GM19467 (cell line): ENCODE measurements around the gene VILL.
"Not testable (repeated sequence)": the region's sequence is repeated elsewhere in the genome, so short reads cannot be mapped to it uniquely, and the experiment has no call there.

Experiments used
- ATAC-seq: cut with Tn5 transposase; IDR thresholded peaks from one replicate; pipeline ENCODE4 v1.9.1; 2021; ENCODE audit warnings: mild to moderate bottlenecking, moderate library complexity; ENCODE audit not compliant: unreplicated experiment

Gene VILL

DNA sequence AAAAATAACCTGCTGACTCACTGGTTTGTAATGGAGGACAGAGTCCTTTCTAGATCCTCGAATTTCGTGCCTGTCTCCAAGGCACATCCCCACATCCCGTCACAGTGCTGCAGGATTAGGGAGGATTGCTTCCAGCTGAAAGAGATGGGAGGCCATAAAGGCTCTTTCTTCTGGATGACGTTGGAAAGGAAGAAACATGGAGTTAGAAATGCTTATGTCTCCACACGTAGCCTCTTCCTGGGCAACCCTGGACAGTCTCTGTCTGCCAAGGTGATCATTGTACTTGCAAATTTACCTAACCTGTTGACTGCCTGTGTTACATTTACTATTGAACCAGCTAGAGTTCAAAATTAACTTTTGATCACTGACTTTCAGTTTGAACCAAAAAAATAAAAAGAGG, 27.6 kb upstream of the VILL start:
- ATAC-seq, result no peak

DNA sequence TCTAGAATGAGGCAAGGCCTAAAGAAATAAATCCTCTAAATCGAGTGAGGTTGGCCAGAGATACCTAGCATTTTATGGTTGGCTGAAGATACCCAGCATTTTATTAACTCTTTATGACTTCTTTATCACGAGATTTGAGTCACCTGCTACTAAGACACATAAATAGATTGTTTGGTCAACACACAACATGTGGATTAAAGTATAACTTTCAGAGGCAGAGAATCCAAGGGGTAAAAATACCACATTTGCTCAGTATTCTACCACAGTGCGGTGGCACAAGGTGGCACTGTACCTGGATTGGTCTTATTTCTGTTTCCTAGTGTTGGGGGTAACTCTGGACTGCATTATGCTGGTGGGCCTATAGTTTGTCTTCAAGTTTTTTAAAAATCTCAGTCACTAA, 27.0 kb upstream of the VILL start:
- no peak for ATAC-seq

DNA sequence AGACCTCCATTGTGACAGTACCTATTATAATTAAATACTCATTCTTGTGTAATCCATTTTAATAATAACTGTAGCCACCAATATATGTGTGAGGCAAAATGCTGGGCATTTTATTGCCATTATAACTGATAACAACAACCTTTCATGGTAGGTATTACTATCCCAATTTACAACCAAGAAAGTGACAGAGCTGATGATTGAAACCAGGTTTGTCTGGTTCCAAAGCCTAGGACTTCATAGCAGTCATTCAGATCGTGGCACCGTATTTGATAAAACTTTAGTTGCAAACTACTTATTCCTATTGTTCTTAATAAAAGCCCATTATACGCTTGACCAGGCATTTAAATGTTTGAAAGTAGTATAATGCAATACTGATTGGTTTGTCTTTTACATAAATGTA, 26.4 kb upstream of the VILL start:
- ATAC-seq, result no peak

DNA sequence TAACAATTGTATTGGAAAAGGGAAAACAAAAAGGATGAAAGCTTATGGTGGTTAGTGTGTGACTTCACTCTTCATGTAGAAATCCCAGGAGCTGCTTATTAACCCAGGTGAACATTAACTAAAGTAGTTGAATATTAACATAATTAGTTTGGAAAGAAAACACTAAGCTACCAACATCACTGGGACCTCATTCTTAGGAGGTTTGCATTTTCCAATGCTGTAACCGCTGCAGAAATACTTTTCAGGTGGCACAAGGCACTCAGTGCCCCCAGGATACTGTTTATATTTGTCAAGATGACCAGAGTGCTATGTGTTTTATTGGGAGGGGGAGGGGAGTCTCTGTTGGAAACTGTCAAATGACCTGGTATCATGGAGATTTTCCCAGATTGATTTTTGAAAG, 25.9 kb upstream of the VILL start:
- ATAC-seq, result no peak

DNA sequence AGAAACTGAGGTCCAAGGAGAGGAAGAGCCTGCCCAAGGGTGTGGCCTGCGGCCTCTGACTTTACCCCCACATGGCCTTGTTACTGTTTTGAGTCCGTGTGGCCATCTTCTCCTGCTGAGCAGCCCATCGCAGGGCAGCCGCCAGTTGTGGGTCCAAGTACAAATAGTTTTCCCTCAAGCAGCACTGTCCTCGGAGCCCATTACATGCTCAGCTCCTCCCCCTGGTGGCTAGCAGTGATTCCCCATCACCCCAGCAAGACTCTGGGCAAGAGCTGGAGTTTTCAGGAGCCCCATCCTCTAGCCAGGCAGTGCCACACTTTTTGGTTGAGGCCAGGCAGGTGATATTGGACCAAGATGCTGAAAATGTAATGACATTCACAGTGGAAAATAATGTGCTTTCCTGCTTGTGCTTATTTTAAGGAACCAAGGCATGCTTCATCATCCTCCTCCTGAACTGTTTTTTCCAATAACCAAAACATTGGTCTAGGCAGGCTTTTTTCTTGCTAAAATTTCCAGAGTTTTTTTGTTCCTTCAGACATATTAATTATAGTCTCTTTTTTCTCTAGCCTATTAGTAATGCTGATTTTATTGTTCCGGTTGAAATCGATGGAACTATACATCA, 23.2 kb upstream of the VILL start:
- ATAC-seq, result peak; percentile 63

DNA sequence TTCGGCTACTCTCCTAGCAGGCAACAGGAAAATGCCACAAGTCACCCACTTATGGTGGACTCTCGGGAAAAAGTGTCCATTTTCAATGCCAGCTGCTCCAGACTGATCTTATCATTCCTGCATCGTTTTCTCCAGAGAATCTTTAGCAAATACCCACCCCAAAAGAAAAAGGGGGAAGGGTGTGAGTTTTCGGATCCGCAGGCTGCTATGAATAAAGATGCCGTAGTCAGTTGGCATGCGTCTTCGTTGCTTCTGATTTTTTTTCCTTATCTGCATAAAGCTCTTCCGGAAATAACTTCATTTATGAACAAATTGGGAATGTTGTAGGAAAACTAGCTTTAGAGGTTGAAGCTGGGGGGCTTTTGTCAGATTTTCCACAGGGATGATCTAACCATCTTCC, 22.4 kb upstream of the VILL start:
- ATAC-seq, result no peak

DNA sequence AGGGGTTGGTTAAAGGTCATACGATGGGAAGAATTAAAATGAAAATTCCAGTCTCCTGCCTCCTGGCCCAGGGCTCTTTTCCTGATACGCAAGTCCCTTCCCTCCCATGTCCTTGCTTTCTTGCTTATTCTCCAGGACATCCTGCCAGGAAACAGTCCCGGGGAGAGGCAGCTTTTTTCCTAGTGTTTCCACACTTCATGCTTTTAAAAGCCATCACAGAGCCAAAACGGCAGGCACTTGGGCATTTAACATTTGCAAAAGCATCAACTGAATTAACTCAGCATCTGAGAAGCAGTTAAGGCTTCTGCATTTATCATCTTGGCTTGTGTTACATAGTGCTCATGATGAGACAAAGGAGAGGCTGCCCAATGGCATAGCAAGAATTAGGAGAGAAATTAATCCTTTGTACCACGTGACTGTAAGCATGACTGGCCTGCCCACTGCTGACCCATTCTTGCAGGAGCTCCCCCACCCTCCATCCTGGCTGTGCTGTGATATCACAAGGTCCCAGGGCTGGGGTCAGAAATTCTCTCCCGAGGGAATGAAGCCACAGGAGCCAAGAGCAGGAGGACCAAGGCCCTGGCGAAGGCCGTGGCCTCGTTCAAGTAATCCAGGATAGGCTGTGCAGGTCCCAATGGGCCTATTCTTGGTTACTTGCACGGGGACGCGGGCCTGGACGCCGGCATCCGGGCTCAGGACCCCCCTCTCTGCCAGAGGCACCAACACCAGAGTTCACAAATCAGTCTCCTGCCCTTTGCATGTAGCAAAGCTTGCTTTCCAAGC, 21.6 kb upstream of the VILL start:
- no peak for ATAC-seq

DNA sequence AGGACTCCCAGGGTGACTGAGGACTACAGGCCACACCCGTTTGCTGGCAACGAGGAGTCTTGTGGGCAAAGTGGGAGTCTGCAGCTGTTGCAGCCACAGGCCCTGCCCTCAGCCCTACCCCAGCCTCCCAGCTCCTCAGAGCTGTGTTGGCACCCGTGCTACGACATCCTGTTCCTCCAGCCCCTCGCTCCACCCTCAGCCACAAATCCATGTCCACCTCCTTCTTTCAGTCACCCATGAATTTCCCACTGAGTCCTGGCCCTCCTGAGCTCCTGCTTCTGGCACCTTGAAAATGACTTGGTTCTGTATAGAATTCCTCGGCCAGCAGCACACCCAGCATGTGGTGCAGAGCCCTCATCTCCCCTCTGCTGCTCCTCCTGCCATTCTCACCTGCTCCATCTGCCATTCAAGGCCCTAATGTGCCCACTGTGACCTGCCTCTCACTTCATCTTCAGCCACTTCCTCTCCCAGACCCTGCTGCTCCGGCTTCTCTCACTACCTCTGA, 20.9 kb upstream of the VILL start:
- no peak for ATAC-seq

DNA sequence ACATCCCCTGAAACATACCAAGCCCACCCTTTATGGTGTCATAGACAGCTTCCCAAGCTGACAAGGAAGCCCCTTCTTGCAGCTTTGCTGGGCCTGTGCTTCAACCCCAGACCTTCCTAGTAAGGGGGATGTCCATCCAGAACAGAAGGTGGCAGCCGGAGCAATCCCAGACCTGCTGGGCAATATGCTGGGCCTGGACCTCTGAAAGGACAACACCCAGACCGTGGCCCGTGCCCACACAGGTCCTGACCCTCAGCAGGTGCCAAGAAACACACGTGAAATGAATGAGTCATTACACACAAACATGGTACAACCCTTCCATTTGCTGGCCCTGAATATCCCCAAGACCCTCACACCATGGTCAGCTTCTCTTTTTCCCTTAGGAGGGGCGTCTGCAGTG, 19.8 kb upstream of the VILL start:
- no peak for ATAC-seq

DNA sequence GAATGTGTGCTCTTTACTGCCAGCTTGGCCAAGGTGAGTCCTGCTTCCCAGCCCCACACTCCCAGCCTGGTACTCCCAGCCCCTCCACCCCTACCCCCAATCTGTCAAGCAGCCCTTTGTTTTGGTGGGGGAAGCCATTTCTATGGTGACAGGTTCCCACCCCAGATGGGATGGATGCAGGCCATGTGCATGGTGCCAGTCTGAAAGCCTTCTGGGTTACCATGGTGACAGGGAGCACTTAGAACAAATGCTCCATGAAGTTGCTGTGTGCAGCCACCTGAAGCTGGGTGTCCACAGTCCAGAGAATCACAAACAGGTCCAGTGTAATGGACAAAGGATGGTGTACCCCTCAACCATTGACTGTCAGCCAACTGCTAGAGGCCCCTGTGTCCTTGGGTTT, 19.1 kb upstream of the VILL start:
- no peak for ATAC-seq

DNA sequence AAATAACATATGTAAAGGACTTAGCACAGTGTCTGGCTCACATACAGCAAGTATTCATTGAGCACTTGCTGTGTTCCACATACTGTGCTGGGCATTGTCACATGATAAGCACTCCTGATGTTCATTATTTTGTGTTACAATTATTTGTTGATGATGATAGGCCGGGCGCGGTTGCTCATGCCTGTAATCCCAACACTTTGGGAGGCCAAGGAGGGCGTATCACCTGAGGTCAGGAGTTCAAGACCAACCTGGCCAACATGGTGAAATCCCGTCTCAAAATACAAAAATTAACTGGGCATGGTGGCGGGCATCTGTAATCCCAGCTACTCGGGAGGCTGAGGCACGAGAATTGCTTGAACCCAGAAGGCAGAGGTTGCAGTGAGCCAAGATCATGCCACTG, 18.5 kb upstream of the VILL start:
- not testable (repeated sequence) for ATAC-seq

DNA sequence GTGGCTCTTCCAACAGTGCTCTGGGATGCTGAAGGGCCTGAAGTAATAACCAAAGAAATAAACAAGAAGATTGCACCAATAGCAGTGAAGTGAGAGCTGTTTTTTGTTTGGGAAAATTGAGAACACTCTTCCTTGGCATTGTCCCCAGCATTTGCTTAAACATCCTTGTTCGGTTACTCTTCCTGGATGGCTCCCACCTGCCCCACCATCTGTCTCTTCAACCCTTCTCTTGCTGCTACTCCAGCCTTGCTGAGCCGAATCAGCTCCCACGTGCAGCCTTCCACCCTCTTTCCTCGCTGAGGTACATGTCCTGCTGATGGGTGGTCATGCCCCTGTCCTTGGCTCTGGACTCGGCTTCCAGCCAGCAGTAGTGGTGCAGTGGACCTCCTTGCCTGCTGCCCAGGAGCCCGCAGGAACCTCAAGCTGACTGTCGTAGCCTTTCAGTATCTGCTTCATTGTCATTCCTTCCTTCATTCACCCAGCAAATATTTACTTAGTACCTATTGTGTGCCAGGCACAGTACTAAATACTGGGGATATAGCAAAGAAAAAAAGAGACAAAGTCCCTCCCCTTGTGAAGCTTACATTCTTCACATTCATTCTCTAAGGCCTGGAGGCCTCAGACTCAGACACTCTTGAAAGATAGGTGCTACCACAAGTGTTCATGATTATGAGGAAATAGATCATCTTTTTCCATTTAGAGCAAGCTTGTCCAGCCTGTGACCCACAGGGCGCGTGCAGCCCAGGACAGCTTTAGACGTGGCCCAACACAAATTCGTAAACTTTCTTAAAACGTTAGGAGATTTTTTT, 17.1 kb upstream of the VILL start:
- ATAC-seq, result no peak

DNA sequence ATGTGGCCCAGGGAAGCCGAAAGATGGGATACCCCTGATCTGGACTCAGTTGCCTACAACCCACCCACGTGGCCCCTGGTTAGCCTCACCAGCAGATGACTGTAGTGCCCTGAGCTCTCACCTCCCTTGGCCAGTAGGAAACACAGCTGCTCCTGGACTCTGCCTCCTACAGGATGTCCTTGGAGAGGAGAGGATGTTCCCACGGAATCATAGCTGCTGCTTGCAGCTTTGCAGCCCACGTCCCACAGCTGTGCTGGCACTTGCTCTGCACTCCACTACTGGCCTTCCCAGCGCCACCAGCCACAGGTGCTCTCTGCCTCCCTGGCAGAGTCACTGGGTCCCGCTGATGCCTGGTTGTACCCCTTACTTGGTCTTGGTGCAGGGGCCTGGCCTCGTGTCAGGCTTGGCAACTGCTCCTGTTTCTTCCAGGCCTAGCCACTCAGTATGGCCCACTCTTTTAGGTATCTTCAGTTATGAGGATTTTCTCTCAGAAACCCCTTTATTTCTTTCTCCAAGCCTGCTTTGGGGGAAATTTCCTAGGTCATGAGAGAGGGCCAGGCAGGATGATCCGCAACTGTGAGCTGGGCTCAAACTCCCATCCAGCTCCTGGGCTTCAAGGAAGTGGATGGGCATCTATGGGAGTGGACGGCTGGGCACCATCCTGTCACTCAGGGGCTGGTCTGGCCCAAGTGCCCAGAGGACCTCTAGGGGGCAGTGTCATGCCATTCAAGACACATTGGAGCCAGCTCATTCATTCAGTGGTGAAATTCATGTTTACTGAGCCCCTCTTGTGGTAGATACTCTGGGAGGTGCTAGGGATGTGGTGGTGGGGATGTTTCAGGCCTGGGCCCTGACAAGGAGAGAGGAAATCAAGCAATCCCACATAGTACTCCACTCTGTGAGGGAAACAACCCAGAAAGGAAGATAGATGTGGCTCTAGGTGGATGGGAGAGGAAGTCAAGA, 16.2 kb upstream of the VILL start:
- peak; percentile 93 for ATAC-seq

DNA sequence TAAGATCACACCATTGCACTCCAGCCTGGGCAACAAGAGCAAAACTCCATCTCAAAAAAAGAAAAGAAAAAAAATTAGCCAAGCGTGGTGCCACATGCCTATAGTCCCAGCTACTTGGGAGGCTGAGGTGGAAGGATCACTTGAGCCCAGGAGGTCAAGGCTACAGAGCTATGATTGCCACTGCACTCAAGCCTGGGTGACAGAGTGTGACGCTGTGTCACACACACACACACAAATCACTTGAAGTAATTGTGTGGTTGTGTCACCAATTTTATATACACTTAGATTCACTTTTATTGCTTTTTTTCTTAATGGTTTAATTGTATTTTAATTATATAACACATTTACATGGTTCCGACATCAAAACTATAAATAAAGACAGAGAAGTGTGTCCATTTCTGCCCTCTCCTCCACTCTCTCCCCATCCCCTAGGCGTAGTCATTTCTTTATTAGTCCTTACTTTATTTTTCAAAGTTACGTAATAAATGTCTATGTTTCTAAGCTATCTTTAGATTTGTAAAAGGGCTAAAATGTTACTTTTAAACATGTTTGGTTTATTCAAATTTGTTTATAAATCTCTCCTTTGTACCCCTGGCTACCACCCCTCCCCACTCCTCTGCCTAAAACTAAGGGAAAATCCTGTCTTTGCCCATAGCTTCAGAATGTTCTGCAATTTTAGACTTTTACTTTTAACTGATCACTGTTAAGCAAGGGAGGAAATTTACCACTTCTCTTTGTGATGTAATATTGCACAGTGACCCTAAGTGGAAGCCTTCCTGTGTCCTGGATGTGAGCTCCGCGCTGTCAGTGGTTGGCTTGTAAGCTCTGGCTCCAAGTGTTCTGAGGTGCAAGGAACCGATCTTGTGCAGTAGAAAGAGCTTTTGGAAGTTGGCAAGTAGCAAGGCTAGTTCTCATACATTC, 10.8 kb upstream of the VILL start:
- no peak for ATAC-seq

DNA sequence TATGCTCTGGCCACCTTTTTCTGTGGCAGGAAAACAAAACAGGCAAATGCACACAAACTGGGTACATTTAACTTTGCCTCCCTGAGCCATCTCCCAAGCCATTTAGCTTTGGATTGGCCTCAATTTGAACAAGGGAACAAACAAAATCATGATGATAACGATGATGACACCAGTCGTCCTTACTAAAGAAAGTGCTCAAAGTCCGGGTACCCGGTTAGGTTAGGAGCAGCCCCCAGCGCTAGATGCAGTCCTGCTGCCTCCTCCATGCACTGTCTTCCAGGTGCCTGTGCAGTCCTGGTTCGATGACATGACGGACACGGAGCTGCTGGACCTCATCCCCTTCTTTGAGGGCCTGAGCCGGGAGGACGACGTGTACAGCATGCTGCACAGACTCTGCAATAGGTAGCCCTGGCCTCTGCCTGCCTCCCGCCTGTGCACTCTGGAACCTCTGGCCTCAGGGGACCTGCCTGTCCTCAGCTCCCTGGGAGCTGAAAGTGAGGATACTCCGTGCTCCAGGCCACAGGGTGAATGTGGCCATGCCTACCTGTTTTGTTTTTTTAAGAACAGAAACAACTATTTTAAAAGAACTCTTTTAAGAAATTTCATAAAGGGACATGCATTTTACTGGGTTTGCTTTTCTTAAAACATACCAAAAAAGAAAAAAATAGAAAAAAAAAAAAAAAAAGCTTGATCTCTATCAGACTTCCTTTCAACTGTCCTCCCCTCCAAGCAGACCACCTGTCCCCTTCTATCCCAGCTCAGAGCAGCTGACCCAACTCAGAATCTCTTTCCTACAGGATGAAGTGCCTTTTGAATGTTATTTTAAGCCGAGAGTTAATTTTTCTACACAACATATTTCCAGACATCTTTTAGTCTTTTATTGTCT, 9.9 kb upstream of the VILL start:
- no peak for ATAC-seq

DNA sequence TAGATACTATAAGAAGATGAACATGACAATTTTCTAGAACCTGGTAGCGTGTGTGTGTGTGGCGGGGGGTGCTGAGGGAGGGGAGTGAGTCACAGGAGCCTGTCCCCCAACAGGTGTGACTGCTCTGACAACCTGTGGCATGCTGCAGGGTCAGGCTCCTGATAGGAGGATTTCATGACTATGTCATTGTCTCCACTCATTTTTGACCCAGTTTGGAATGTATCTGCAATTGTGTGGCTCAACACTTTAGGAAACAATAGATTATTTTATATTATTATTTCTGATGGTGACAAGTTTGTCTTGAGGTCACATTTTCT, 9.3 kb upstream of the VILL start:
- no peak for ATAC-seq

DNA sequence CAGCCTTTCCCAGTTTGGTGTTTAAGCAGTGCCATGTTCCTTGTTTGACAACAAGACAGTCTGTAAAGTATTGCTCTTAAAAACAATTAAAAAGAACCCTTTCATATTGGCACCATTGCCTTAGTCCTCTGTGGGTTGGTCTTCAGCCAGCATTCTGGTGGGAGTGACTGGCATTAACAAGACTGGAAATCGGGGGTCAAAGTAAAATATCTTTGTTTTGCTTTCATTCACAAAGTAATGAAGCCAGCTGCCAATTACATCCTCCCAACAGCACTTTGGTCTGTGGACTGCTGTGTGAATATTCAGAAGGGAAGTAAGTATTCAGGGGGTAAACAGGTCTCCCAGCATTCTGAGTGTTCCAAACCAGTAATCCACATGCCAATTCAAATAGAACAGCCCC, 8.3 kb upstream of the VILL start:
- no peak for ATAC-seq

DNA sequence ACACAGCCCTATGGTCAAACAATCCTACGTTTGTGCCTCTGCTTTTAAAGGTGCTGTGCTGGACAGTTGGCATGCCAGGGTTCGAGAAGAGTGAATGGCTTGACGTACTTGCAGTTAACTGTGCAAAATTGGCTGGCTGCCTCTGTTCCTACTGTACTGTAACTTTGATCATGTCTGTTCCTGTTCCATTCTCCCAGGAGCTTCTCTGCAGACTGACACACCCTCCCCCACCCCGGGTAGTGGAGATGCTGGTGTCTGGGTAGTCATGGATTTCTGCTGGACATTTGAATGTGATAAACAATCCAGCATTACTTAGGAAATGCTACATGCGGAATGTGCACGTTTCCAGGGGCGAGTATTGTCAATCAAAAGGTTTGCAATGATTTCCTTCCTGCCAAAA, 6.5 kb upstream of the VILL start:
- ATAC-seq, result no peak

DNA sequence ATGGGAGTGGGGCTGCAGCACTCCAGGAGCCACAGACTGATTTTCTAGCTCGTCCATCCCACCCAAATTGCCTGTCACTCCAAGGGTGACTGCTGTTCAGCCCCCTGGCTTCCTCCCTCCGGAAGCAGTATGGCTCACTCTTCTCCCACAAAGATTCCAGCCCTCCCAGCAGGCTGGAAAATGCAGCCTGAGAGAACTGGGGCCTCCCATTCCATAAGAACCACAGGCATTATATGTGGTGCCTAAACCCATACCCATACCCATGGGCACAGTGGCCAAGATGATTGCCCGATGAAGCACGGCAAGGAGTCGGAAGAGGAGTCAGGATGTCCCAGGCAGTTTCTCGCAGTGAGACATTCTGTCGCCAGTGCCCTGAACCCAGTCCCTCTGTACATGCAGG, 6.0 kb upstream of the VILL start:
- ATAC-seq, result no peak
